ENCODE data around the gene ACR.

ACR gene

DNA sequence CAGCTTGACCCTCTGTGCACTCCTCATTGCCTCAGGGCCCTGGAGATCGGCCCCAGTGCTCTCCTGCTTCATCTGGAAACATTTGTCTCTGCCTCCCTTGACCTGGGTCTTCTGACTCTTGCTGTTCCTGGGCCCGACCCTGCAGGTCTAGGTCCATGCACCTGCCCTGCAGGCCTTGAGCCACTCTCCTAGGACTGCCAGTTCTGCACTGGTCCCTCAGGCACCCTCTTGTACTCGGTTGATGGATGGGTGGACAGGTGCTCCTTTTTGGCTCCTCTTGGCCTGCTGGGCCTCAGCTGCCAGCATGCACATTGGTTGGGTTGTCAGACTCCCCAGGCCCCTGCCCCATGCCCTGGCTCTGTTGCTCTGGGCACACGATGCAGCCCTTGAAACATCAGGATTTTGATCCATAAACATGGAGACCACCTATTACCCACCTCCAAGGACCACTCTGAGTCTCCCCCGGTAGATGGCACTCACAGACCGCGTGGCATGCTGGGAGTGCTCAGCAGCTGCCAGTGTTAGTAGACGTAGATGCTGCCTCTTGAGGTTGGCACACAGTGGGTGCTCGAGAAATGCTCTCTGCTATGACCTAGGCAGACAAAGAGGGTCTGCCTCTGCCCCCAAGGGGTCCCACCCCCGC lies 20.2 kb upstream of the ACR start:
- DNase-seq: no peak

DNA sequence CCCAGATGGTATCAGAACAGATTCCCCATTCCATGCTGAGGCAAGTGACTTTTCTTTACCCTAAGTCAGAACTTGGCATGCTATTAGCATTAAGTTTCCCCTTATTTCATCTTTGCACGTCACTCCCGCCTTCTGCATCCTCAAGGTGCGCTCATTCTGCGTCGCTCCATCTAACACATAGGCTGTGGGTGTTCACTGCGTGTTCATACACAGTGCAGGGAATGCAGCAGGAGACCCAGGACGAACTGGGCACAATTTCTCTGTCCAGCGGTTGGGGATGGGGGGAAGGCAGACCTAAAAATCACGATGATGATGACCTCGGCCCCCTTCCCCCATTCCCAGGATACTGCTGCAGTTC lies 19.7 kb upstream of the ACR start:
- no peak for DNase-seq

GRCh38 chr22:50719814-50720300 lies 18.1 kb upstream of the ACR start:
- no peak for DNase-seq

GRCh38 chr22:50720301-50721256 lies 17.4 kb upstream of the ACR start:
- DNase-seq: no peak

GRCh38 chr22:50721257-50721844 lies 16.7 kb upstream of the ACR start:
- no peak for DNase-seq

DNA sequence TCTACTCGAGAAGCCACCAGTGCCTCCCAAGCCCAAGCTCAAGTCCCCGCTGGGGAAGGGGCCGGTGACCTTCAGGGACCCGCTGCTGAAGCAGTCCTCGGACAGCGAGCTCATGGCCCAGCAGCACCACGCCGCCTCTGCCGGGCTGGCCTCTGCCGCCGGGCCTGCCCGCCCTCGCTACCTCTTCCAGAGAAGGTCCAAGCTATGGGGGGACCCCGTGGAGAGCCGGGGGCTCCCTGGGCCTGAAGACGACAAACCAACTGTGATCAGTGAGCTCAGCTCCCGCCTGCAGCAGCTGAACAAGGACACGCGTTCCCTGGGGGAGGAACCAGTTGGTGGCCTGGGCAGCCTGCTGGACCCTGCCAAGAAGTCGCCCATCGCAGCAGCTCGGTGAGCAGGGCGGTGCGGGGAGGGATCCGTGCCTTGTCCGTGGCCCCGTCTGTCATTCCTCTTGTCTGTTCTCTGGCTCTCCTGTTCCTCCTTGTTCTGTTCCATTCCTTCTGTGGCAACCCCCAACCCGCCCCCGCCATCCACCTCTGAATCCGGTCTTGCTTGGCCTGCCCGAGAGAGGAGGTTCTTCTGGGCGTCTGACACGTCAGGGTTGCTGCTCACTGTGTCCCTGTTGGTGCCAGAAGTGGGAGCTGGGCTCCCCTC lies 15.8 kb upstream of the ACR start:
- no peak for DNase-seq

DNA sequence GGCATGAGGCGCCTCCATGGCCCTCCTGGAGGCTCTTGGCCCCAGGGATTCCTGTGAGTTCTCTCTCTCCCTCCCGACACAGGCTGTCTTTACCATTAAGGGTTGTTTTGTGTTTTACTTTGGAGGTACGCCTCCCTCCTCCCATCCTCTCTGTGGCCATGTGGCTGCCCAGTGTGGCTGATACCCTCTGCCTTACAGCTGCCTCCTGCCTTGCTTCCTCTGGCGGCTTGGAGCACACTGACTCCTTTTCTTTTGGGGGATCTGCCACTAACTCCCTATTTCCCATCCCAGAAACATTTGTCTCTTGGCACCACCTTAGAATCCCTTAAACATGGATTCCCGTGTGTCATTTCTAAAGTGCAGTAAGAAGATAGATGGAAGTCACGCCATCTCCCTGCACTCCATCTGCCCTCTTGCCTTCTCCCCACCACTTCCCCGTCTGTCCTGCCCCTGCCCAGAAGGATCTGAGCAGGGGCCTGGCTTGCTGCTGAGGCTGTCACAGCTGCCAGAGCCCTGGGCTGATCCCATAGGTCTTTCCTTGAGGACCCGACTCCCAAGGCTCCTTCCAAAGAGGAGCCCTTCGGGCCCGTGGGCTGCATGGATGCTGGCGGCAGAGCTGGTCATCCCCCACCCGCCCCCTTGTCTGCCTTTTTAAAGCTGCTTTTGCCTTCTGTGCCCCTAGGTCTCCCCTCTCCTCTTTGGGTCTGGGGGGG lies 15.1 kb upstream of the ACR start:
- no peak for DNase-seq

GRCh38 chr22:50723991-50724390 lies 14.0 kb upstream of the ACR start:
- no peak for DNase-seq

DNA sequence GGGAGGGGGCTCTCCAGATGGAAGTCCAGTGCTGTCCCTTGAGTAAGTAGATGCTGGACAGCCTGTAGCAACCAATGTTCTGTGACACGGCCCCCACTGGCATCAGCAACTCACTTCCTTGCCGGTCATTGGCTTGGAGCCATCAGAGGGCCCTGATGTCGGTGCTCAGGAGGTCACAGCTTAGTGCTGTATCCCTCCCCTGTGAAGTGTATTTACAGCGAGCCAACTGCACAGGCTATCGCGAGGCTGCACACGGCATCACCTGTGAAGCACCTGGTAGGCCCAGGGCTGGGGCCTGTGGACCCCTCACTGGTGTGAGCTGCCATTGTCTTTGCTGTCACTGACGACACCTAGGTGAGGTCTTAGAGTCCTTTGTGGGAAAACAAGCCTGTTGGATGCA lies 13.4 kb upstream of the ACR start:
- DNase-seq: no peak

DNA sequence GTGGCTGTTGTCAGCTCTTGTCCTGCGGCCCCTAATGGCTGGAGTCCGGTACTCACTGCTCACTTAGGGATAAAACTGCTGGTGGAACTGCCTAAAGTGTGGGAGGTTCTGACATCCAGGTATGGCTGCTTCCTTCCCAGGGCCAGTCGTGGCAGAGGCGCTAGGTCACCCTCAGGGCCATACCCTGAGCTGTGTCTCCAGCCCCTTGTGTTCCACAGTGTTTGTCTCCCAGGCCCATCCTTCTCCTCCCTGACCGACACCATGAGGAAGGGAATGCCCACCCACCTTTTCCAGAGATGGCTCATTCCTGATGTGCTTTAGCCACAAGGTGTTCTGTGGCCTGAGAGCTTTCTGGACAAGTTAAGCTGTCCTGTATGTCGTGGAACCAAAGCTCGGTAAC lies 12.4 kb upstream of the ACR start:
- DNase-seq: no peak

- no peak for DNase-seq
Observed at GRCh38 chr22:50726643-50727340, 11.2 kb upstream of the ACR start.

DNA sequence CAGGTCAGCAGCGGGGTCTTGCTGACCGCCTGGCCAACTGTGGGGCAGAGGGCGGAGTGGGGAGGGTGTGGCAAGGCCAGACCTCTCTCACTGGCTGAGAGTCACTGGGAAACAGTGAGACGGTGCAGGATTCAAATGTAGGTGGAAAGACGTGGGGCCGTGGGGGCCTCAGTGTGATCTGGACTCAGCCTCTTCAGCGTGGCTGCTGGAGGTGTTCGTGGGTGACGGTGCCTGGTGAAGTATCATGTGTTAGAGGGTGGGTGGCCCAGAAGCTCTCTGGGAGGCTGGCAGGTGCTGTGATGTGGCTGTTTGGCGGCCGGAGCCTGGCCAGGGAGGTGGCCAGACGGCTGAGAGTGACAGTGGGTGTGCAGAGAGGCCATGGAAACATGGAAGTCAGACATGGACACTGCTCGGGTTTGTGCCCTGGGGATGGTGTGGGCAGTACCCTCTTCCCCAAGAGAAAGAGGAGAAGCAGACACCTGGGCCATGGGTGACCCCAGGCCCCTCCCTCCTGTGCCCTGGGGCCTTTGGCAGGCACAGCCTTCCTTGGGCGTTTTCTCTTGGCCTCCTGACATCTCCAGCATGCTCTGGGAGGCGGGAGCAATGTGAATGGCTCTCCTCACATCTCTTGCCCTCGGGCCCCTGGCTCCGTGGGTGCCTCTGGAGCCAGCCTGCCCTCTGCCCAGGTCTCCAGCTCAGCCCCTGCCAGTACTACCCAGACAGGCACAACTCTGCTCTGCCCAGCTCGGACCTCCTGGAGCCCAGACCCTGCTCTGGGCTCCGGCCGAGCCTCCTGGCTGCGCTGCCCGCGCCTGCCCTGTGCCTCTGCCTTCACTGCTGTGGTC lies 10.1 kb upstream of the ACR start:
- no peak for DNase-seq

DNA sequence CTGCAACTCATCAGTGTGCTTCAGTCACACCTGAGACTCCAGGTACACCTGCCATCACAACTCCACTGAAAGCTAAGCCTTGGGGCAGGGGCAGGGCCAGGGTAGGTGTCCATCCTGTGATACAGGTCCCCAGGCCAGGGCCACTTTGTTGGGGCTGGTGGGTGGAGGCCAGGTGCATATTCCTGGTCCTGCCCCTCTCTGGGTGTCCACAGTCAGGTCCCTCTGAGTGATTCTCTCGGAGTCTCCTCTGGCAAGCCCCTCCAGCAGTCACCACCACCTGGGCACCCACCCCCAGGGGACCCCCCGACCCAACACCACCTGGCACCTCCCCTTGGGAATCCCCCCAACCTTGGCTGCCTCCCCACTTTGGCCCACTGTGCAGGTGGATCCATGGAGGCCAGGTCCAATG lies 9.5 kb upstream of the ACR start:
- no peak for DNase-seq

- peak; percentile 21 to 27 for DNase-seq
Observed at GRCh38 chr22:50729391-50730012, 8.5 kb upstream of the ACR start.

- DNase-seq: no peak
Observed at GRCh38 chr22:50730013-50730891, 7.8 kb upstream of the ACR start.

- no peak for DNase-seq
Observed at GRCh38 chr22:50730941-50731661, 6.9 kb upstream of the ACR start.

- DNase-seq: peak; percentile 33 to 53
Observed at GRCh38 chr22:50731811-50732624, 6.0 kb upstream of the ACR start.

DNA sequence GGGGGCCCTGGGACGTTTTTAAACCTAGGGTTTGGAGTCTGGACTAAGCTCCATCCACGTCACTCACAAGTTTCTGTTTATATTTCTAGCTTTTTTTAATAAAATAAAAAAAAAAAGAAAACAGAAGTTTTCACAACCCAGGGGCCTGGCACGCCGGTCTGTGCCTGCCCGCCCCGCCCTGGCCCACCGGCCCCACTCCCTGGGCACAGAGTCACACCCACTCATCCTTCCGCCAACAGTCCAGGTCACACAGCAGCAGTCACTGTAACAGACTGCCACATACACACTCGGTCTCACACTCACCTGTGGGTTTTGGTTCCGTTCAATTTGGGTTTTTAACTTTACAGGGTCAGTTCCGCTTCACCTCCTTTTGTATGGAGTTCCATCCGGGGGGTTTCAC lies 5.3 kb upstream of the ACR start:
- no peak for DNase-seq

Measured in SHP77 (cell line).